ENCODE data around the gene DNAJC12.

- TF ChIP-seq EZH2 (IDR thresholded peaks at IDR 0.05; ENCODE audit: low read length, unreplicated experiment), result no peak
- TF ChIP-seq CTCF (conservative IDR thresholded peaks at IDR 0.05; ENCODE audit: low read depth, low read length), result no peak
- no peak for TF ChIP-seq EZH2phosphoT487 (IDR thresholded peaks at IDR 0.05; ENCODE audit: borderline replicate concordance, low read length)
Observed at GRCh38 chr10:67836972-67837371, 1.0 kb downstream of the DNAJC12 start.

Measured in PC-3 (cell line).